Measurements from ENCODE around the gene WDR45B.

WDR45B gene

DNA sequence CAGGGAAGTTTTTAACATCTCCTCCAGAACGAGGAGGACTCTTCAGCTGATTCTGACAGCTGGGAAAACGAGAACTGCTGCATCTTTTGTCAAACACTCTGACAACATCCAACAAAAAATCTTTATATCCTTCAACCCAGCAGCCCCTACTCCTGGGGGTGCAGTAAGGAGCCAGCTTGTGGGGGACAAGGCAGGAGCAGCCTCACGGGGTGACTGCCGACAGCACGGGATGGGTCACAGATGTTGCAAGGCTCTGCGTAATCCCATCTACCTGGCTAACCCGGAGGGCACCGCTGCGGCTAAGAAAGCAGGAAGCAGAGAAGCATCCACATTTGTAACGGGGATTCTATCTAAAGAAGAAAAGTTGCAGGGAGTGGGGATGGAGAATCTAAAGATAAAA is 28.6 kb downstream of the WDR45B start:
- H3K4me3 ChIP-seq (ENCODE audit: insufficient read depth, low read length, poor library complexity, severe bottlenecking) = no peak overlapping the region
- H3K9me2 ChIP-seq (replicated peaks; ENCODE audit: insufficient read depth, low read length) = no peaks in the 10 kb centered on the region
- no peak overlapping the region for H3K4me2 ChIP-seq (ENCODE audit: low read depth, low read length, poor library complexity, severe bottlenecking)
- no peaks in the 10 kb centered on the region for H3K79me2 ChIP-seq (ENCODE audit: insufficient read depth, low read length)
- peaks cover 4% of the 10 kb centered on the region; the same call in 1 of the 2 replicates for H3K36me3 ChIP-seq (ENCODE audit: low read length)
- H3K27me3 ChIP-seq (ENCODE audit: low read length) = no peaks in the 10 kb centered on the region
- no peaks in the 10 kb centered on the region for H4K20me1 ChIP-seq (ENCODE audit: low read depth, low read length)
- no peak overlapping the region for H2AFZ ChIP-seq (ENCODE audit: low read depth, low read length, severe bottlenecking)
- H3K9ac ChIP-seq (ENCODE audit: low read length) = no peak overlapping the region
- H3K9me3 ChIP-seq (ENCODE audit: insufficient read depth, low read length) = no peaks in the 10 kb centered on the region
- no peaks in the 10 kb centered on the region for H3F3A ChIP-seq (ENCODE audit: insufficient read depth)
- no peak overlapping the region for H3K27ac ChIP-seq (ENCODE audit: low read depth, low read length)
- no peak for TF ChIP-seq EZH2phosphoT487 (conservative IDR thresholded peaks at IDR 0.05; ENCODE audit: low read length)
- TF ChIP-seq, protein P1, sequence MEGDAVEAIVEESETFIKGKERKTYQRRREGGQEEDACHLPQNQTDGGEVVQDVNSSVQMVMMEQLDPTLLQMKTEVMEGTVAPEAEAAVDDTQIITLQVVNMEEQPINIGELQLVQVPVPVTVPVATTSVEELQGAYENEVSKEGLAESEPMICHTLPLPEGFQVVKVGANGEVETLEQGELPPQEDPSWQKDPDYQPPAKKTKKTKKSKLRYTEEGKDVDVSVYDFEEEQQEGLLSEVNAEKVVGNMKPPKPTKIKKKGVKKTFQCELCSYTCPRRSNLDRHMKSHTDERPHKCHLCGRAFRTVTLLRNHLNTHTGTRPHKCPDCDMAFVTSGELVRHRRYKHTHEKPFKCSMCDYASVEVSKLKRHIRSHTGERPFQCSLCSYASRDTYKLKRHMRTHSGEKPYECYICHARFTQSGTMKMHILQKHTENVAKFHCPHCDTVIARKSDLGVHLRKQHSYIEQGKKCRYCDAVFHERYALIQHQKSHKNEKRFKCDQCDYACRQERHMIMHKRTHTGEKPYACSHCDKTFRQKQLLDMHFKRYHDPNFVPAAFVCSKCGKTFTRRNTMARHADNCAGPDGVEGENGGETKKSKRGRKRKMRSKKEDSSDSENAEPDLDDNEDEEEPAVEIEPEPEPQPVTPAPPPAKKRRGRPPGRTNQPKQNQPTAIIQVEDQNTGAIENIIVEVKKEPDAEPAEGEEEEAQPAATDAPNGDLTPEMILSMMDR (IDR thresholded peaks at IDR 0.05; ENCODE audit: insufficient read depth, low read length, poor library complexity, severe bottlenecking) = no peak

GRCh38 chr17:82619211-82619610 is 29.0 kb downstream of the WDR45B start:
- Histone ChIP-seq H3K27me3 (ENCODE audit: low read length) (no peaks in the 10 kb centered on the region), H3K9me2 (replicated peaks; ENCODE audit: insufficient read depth, low read length) (no peaks in the 10 kb centered on the region), H3K9ac (ENCODE audit: low read length) (no peak overlapping the region), H3K4me3 (ENCODE audit: insufficient read depth, low read length, poor library complexity, severe bottlenecking) (no peak overlapping the region), H3F3A (ENCODE audit: insufficient read depth) (no peaks in the 10 kb centered on the region), H2AFZ (ENCODE audit: low read depth, low read length, severe bottlenecking) (no peak overlapping the region), H3K9me3 (ENCODE audit: insufficient read depth, low read length) (no peaks in the 10 kb centered on the region), H4K20me1 (ENCODE audit: low read depth, low read length) (no peaks in the 10 kb centered on the region), H3K4me2 (ENCODE audit: low read depth, low read length, poor library complexity, severe bottlenecking) (no peak overlapping the region), H3K79me2 (ENCODE audit: insufficient read depth, low read length) (no peaks in the 10 kb centered on the region), H3K27ac (ENCODE audit: low read depth, low read length) (no peak overlapping the region), H3K36me3 (ENCODE audit: low read length) (peaks cover 4% of the 10 kb centered on the region; the same call in 1 of the 2 replicates)
- TF ChIP-seq, protein P1 (IDR thresholded peaks at IDR 0.05; ENCODE audit: insufficient read depth, low read length, poor library complexity, severe bottlenecking) = no peak
- TF ChIP-seq EZH2phosphoT487 (conservative IDR thresholded peaks at IDR 0.05; ENCODE audit: low read length) = no peak

- H3K9me3 ChIP-seq (ENCODE audit: insufficient read depth, low read length) = no peaks in the 10 kb centered on the region
- H3K36me3 ChIP-seq (ENCODE audit: low read length) = peaks cover 4% of the 10 kb centered on the region; the same call in 1 of the 2 replicates
- no peak overlapping the region for H3K27ac ChIP-seq (ENCODE audit: low read depth, low read length)
- H3K79me2 ChIP-seq (ENCODE audit: insufficient read depth, low read length) = no peaks in the 10 kb centered on the region
- no peak for TF ChIP-seq EZH2phosphoT487 (conservative IDR thresholded peaks at IDR 0.05; ENCODE audit: low read length)
- TF ChIP-seq, protein P1 (IDR thresholded peaks at IDR 0.05; ENCODE audit: insufficient read depth, low read length, poor library complexity, severe bottlenecking) = no peak
- no peaks in the 10 kb centered on the region for H3K9me2 ChIP-seq (replicated peaks; ENCODE audit: insufficient read depth, low read length)
- no peak overlapping the region for H3K4me2 ChIP-seq (ENCODE audit: low read depth, low read length, poor library complexity, severe bottlenecking)
- peaks cover 6% of the 10 kb centered on the region; the same call in 1 of the 2 replicates for H3F3A ChIP-seq (ENCODE audit: insufficient read depth)
- no peaks in the 10 kb centered on the region for H4K20me1 ChIP-seq (ENCODE audit: low read depth, low read length)
- H3K4me3 ChIP-seq (ENCODE audit: insufficient read depth, low read length, poor library complexity, severe bottlenecking) = no peak overlapping the region
- no peak overlapping the region for H2AFZ ChIP-seq (ENCODE audit: low read depth, low read length, severe bottlenecking)
- H3K9ac ChIP-seq (ENCODE audit: low read length) = no peak overlapping the region
- H3K27me3 ChIP-seq (ENCODE audit: low read length) = no peaks in the 10 kb centered on the region
Measured at GRCh38 chr17:82616021-82616711, 32.1 kb downstream of the WDR45B start.

Measured in SU-DHL-6 (cell line).